ENCODE measurements around the gene NMUR1. TPM values are rescaled to one million over a fixed set of nuclear protein-coding genes. Genes with fewer than 3 reads are reported as not detected.

Gene NMUR1
- total and polyA plus RNA-seq, 2 donors from 2014 or later, result 0.94 to 1.3 TPM

DNA sequence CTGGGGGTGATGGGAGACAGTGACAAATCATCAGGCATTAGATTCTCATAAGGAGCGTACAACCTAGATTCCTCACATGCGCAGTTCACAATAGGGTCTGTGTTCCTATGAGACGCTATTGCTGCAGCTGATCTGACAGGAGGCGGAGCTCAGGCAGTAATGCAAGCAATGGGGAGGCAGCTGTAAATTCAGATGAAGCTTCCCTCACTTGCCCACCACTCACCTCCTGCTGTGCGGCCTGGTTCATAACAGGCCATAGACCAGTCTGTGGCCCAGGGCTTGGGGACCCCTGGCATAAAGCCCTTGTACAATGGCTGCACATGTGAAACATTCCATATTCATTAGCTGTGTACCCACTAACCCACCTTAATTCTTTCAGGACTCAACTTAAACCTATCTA lies 18.0 kb downstream of the NMUR1 start:
- intact Hi-C loops (cut with DNase I), result no loop called here
- FAIRE-seq (no peak), DNase-seq (peak in 2 of 5 donors; percentile 30 to 34)
- H3K9me3 ChIP-seq (ENCODE audit: control insufficient read depth in 2 of 3, insufficient read depth in 1 of 3, low read length in 3 of 3), result no peaks in the 10 kb centered on the region
- peaks cover 0 to 6% (median 0%) of the 10 kb centered on the region in 3 donors for H3K4me1 ChIP-seq (ENCODE audit: control insufficient read depth in 2 of 3, insufficient read depth in 2 of 3, low read depth in 1 of 3, low read length in 3 of 3)
- no peak overlapping the region for H3K4me3 ChIP-seq (ENCODE audit: low read length in 3 of 3)
- TF ChIP-seq, protein P1, sequence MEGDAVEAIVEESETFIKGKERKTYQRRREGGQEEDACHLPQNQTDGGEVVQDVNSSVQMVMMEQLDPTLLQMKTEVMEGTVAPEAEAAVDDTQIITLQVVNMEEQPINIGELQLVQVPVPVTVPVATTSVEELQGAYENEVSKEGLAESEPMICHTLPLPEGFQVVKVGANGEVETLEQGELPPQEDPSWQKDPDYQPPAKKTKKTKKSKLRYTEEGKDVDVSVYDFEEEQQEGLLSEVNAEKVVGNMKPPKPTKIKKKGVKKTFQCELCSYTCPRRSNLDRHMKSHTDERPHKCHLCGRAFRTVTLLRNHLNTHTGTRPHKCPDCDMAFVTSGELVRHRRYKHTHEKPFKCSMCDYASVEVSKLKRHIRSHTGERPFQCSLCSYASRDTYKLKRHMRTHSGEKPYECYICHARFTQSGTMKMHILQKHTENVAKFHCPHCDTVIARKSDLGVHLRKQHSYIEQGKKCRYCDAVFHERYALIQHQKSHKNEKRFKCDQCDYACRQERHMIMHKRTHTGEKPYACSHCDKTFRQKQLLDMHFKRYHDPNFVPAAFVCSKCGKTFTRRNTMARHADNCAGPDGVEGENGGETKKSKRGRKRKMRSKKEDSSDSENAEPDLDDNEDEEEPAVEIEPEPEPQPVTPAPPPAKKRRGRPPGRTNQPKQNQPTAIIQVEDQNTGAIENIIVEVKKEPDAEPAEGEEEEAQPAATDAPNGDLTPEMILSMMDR (IDR thresholded peaks at IDR 0.05; ENCODE audit: borderline replicate concordance, extremely low read depth, insufficient read depth), result no peak
- H3K27me3 ChIP-seq (ENCODE audit: control insufficient read depth, insufficient read depth, low read length), result no peaks in the 10 kb centered on the region
- H3K27ac ChIP-seq (ENCODE audit: low read depth in 2 of 2, low read length in 2 of 2), result no peak overlapping the region
- no peak overlapping the region for H3K9ac ChIP-seq (ENCODE audit: low read length in 3 of 3)
- H3K36me3 ChIP-seq (ENCODE audit: control insufficient read depth in 2 of 3, insufficient read depth in 3 of 3, low read length in 3 of 3), result no peaks in the 10 kb centered on the region

- intact Hi-C loops (cut with DNase I), result no loop called here
- FAIRE-seq (no peak), DNase-seq (no peak)
- no peak overlapping the region for H3K4me3 ChIP-seq (ENCODE audit: low read length in 3 of 3)
- no peaks in the 10 kb centered on the region for H3K9me3 ChIP-seq (ENCODE audit: control insufficient read depth in 2 of 3, insufficient read depth in 1 of 3, low read length in 3 of 3)
- no peaks in the 10 kb centered on the region for H3K4me1 ChIP-seq (ENCODE audit: control insufficient read depth in 2 of 3, insufficient read depth in 2 of 3, low read depth in 1 of 3, low read length in 3 of 3)
- no peak overlapping the region for H3K9ac ChIP-seq (ENCODE audit: low read length in 3 of 3)
- TF ChIP-seq, protein P1 (IDR thresholded peaks at IDR 0.05; ENCODE audit: borderline replicate concordance, extremely low read depth, insufficient read depth), result no peak
- no peaks in the 10 kb centered on the region for H3K27me3 ChIP-seq (ENCODE audit: control insufficient read depth, insufficient read depth, low read length)
- no peak overlapping the region for H3K27ac ChIP-seq (ENCODE audit: low read depth in 2 of 2, low read length in 2 of 2)
- no peaks in the 10 kb centered on the region for H3K36me3 ChIP-seq (ENCODE audit: control insufficient read depth in 2 of 3, insufficient read depth in 3 of 3, low read length in 3 of 3)
Measured at GRCh38 chr2:231503766-231504165, 26.5 kb downstream of the NMUR1 start.

- no peaks in the 10 kb centered on the region for H3K4me1 ChIP-seq (ENCODE audit: control insufficient read depth in 2 of 3, insufficient read depth in 2 of 3, low read depth in 1 of 3, low read length in 3 of 3)
- intact Hi-C loops (cut with DNase I), result no loop called here
- H3K4me3 ChIP-seq (ENCODE audit: low read length in 3 of 3), result no peak overlapping the region
- TF ChIP-seq, protein P1 (IDR thresholded peaks at IDR 0.05; ENCODE audit: borderline replicate concordance, extremely low read depth, insufficient read depth), result no peak
- H3K27me3 ChIP-seq (ENCODE audit: control insufficient read depth, insufficient read depth, low read length), result no peaks in the 10 kb centered on the region
- H3K9me3 ChIP-seq (ENCODE audit: control insufficient read depth in 2 of 3, insufficient read depth in 1 of 3, low read length in 3 of 3), result no peaks in the 10 kb centered on the region
- H3K36me3 ChIP-seq (ENCODE audit: control insufficient read depth in 2 of 3, insufficient read depth in 3 of 3, low read length in 3 of 3), result no peaks in the 10 kb centered on the region
- no peak for FAIRE-seq
- H3K9ac ChIP-seq (ENCODE audit: low read length in 3 of 3), result no peak overlapping the region
- no peak overlapping the region for H3K27ac ChIP-seq (ENCODE audit: low read depth in 2 of 2, low read length in 2 of 2)
- DNase-seq, result no peak
Measured at GRCh38 chr2:231502596-231502995, 27.6 kb downstream of the NMUR1 start.

- no peaks in the 10 kb centered on the region for H3K27me3 ChIP-seq (ENCODE audit: control insufficient read depth, insufficient read depth, low read length)
- H3K4me3 ChIP-seq (ENCODE audit: low read length in 3 of 3), result no peak overlapping the region
- no peaks in the 10 kb centered on the region for H3K4me1 ChIP-seq (ENCODE audit: control insufficient read depth in 2 of 3, insufficient read depth in 2 of 3, low read depth in 1 of 3, low read length in 3 of 3)
- no peak overlapping the region for H3K27ac ChIP-seq (ENCODE audit: low read depth in 2 of 2, low read length in 2 of 2)
- H3K9ac ChIP-seq (ENCODE audit: low read length in 3 of 3), result no peak overlapping the region
- TF ChIP-seq, protein P1 (IDR thresholded peaks at IDR 0.05; ENCODE audit: borderline replicate concordance, extremely low read depth, insufficient read depth), result no peak
- intact Hi-C loops (cut with DNase I), result no loop called here
- no peak for DNase-seq
- no peaks in the 10 kb centered on the region for H3K36me3 ChIP-seq (ENCODE audit: control insufficient read depth in 2 of 3, insufficient read depth in 3 of 3, low read length in 3 of 3)
- FAIRE-seq, result no peak
- no peaks in the 10 kb centered on the region for H3K9me3 ChIP-seq (ENCODE audit: control insufficient read depth in 2 of 3, insufficient read depth in 1 of 3, low read length in 3 of 3)
Measured at GRCh38 chr2:231497651-231498050, 32.6 kb downstream of the NMUR1 start.

Data from kidney (tissue), 14 donors.